22Rv1 (cell line): ENCODE measurements around the gene USP24.

Experiments used
- CTCF ChIP-seq: fragments of 450-650 bp; IDR thresholded peaks from 2 replicates; pipeline ENCODE4 v1.5.1; 2017; ENCODE audit warnings: mild to moderate bottlenecking
- ZFX ChIP-seq: fragments of 450-650 bp; IDR thresholded peaks from 2 replicates; pipeline ENCODE4 v1.6.1; 2017; ENCODE audit warnings: antibody characterized with exemption, borderline replicate concordance

DNA sequence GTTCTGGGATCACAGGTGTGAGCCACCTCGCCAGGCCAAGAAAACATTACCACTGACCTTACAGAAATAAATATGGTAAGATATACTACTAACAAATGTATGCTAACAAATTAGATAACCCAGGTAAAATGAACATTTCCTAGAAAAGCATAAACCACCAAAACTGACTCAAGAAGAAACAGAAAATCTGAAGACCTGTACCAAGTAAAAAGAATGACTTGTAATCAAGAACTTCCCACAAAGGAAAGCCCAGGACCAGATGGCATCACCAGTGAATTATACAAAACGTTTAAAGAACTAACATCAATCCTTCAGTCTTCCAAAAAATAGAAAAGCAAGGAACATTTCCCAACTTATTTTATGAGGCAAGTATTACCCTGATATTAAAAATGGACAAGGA is 29.3 kb downstream of the USP24 start:
- no peak for TF ChIP-seq CTCF
- no peak for TF ChIP-seq ZFX
